HL-60 (cell line): Measurements from ENCODE around the gene AGGF1.

ENCODE experiments used
- DNase-seq, 2 experiments: peaks; one replicate each; pipeline ENCODE4 v3.0.0-alpha.2; 2010 to 2020; ENCODE audit warnings: low read depth in 1 of 2, low spot score in 1 of 2
- H3K27ac ChIP-seq: fragments of 250-450 bp; sonication (Bioruptor Pico); replicated peaks from 2 replicates; pipeline ENCODE4 v1.5.1; 2020; ENCODE audit warnings: mild to moderate bottlenecking, moderate library complexity
- H3K27me3 ChIP-seq: fragments of 250-450 bp; sonication (Bioruptor Pico); 2 replicates; pipeline ENCODE4 v1.5.1; 2021; ENCODE audit warnings: mild to moderate bottlenecking, moderate library complexity; ENCODE audit not compliant: insufficient read depth, poor library complexity, severe bottlenecking
- H3K4me3 ChIP-seq: replicated peaks from 2 replicates; pipeline ENCODE4 v1.5.1; 2011; ENCODE audit warnings: mild to moderate bottlenecking, control low read depth, low read length; ENCODE audit not compliant: insufficient read depth
- CTCF ChIP-seq: IDR thresholded peaks from one replicate; pipeline ENCODE4 v1.5.1; 2011; ENCODE audit warnings: low read length, control low read depth, inconsistent platforms; ENCODE audit not compliant: insufficient read depth
- GABPA ChIP-seq: IDR thresholded peaks from 2 replicates; pipeline ENCODE4 v1.6.1; 2012; ENCODE audit warnings: low read depth
- POLR2AphosphoS5 ChIP-seq: IDR thresholded peaks from 2 replicates; pipeline ENCODE4 v1.6.1; 2012; ENCODE audit warnings: low read depth
- REST ChIP-seq: IDR thresholded peaks from 2 replicates; pipeline ENCODE4 v1.6.1; 2012; ENCODE audit warnings: low read depth; ENCODE audit not compliant: insufficient replicate concordance
- SPI1 ChIP-seq: IDR thresholded peaks from 2 replicates; pipeline ENCODE4 v1.6.1; 2012; ENCODE audit warnings: low read depth, mild to moderate bottlenecking, borderline replicate concordance

AGGF1 gene

GRCh38 chr5:77035950-77036349, 5.7 kb downstream of the AGGF1 start:
- DNase-seq, result no peak
- no peaks in the 10 kb centered on the region for H3K27me3 ChIP-seq
- H3K27ac ChIP-seq, result no peak overlapping the region
- TF ChIP-seq GABPA, result no peak
- H3K4me3 ChIP-seq, result no peak overlapping the region

- Histone ChIP-seq H3K27me3 (no peaks in the 10 kb centered on the region), H3K4me3 (no peak overlapping the region), H3K27ac (no peak overlapping the region)
- TF ChIP-seq REST, result no peak
- no peak for TF ChIP-seq SPI1
- no peak for TF ChIP-seq POLR2AphosphoS5
- TF ChIP-seq CTCF, result no peak
- TF ChIP-seq GABPA, result no peak
- no peak for DNase-seq
These were observed 16.3 kb downstream of the AGGF1 start for GRCh38 chr5:77046416-77047073.

GRCh38 chr5:77064040-77064439, 33.8 kb downstream of the AGGF1 start:
- Histone ChIP-seq H3K27me3 (no peaks in the 10 kb centered on the region), H3K27ac (no peak overlapping the region), H3K4me3 (no peak overlapping the region)
- no peak for DNase-seq
- TF ChIP-seq SPI1, result no peak
- TF ChIP-seq REST, result no peak
- no peak for TF ChIP-seq GABPA
- no peak for TF ChIP-seq CTCF
- TF ChIP-seq POLR2AphosphoS5, result no peak

GRCh38 chr5:77065256-77065655, 35.1 kb downstream of the AGGF1 start:
- DNase-seq, result no peak
- Histone ChIP-seq H3K27me3 (no peaks in the 10 kb centered on the region), H3K4me3 (no peak overlapping the region), H3K27ac (peak overlapping the region; percentile 68)
- TF ChIP-seq REST (no peak), CTCF (no peak), POLR2AphosphoS5 (no peak), SPI1 (no peak), GABPA (no peak)
